NCI-H1105 (cell line): Measurements from ENCODE around the gene KCNIP2.
"Not testable (repeated sequence)": the region's sequence is repeated elsewhere in the genome, so short reads cannot be mapped to it uniquely, and the experiment has no call there.

Source experiments
- DNase-seq: peaks from one replicate; lab custom pipeline; 2025; lab: John Stamatoyannopoulos, UW

The KCNIP2 gene

GRCh38 chr10:101828766-101829551, 14.6 kb downstream of the KCNIP2 start:
- no peak for DNase-seq

GRCh38 chr10:101827919-101828600, 15.5 kb downstream of the KCNIP2 start:
- DNase-seq: no peak

- DNase-seq: no peak
Observed at GRCh38 chr10:101826852-101827434, 16.7 kb downstream of the KCNIP2 start.

- DNase-seq: no peak
Observed at GRCh38 chr10:101824736-101825135, 18.9 kb downstream of the KCNIP2 start.

- DNase-seq: no peak
Observed at GRCh38 chr10:101818872-101819633, 24.5 kb downstream of the KCNIP2 start.

GRCh38 chr10:101818119-101818871, 25.3 kb downstream of the KCNIP2 start, which contains the start of gene OGA:
Gene OGA, minus strand, starts transcription at chr10:101818444. Its CDS starts 422 bp downstream, at chr10:101818022.
- peak; percentile 94 for DNase-seq

GRCh38 chr10:101817337-101818118, 26.1 kb downstream of the KCNIP2 start:
- DNase-seq: no peak

GRCh38 chr10:101816913-101817336, 26.7 kb downstream of the KCNIP2 start:
- no peak for DNase-seq

GRCh38 chr10:101816376-101816775, 27.2 kb downstream of the KCNIP2 start:
- no peak for DNase-seq

- DNase-seq: no peak
Observed at GRCh38 chr10:101814466-101815071, 29.0 kb downstream of the KCNIP2 start.

- no peak for DNase-seq
Observed at GRCh38 chr10:101812606-101813005, 31.0 kb downstream of the KCNIP2 start.

GRCh38 chr10:101807158-101807557, 36.4 kb downstream of the KCNIP2 start:
- DNase-seq: no peak

GRCh38 chr10:101803511-101803910, 40.1 kb downstream of the KCNIP2 start:
- no peak for DNase-seq

GRCh38 chr10:101797403-101798059, 46.1 kb downstream of the KCNIP2 start:
- no peak for DNase-seq

GRCh38 chr10:101793526-101793925, 50.1 kb downstream of the KCNIP2 start:
- DNase-seq: no peak

- no peak for DNase-seq
Observed at GRCh38 chr10:101789686-101790085, 53.9 kb downstream of the KCNIP2 start.

- DNase-seq: not testable (repeated sequence)
Observed at GRCh38 chr10:101789231-101789630, 54.4 kb downstream of the KCNIP2 start.

- no peak for DNase-seq
Observed at GRCh38 chr10:101785801-101786200, 57.8 kb downstream of the KCNIP2 start.

- DNase-seq: no peak
Observed at GRCh38 chr10:101784558-101784957, 59.0 kb downstream of the KCNIP2 start.

- DNase-seq: no peak
Observed at GRCh38 chr10:101783736-101784118, 59.9 kb downstream of the KCNIP2 start.
